ENCODE data around the gene RIC8B.

RIC8B gene

GRCh38 chr12:106764738-106765137 lies 9.7 kb upstream of the RIC8B start:
- TF ChIP-seq CTCF (IDR thresholded peaks at IDR 0.05; ENCODE audit: low read length), result no peak
- TF ChIP-seq EZH2 (optimal IDR thresholded peaks at IDR 0.05; ENCODE audit: low read depth, low read length), result no peak
- no peak for TF ChIP-seq EZH2phosphoT487 (IDR thresholded peaks at IDR 0.05; ENCODE audit: low read length)
- DNase-seq, result no peak
- no peaks in the 10 kb centered on the region for H4K20me1 ChIP-seq (ENCODE audit: insufficient read depth, low read length)
- no peak overlapping the region for H3K4me2 ChIP-seq (ENCODE audit: low read depth, low read length)
- H3K9ac ChIP-seq (ENCODE audit: low read length), result no peak overlapping the region
- H3K79me2 ChIP-seq (ENCODE audit: low read length), result no peaks in the 10 kb centered on the region
- H3K27me3 ChIP-seq (replicated peaks; ENCODE audit: insufficient read depth, low read length), result no peaks in the 10 kb centered on the region
- no peaks in the 10 kb centered on the region for H3K9me3 ChIP-seq (replicated peaks; ENCODE audit: insufficient read depth, low read length)
- H3K27ac ChIP-seq (ENCODE audit: low read length), result no peak overlapping the region
- peaks cover 10% of the 10 kb centered on the region for H3K4me1 ChIP-seq (ENCODE audit: low read length)
- H3K4me3 ChIP-seq (ENCODE audit: low read length), result no peak overlapping the region
- H3K9me2 ChIP-seq (replicated peaks; ENCODE audit: insufficient read depth, low read length), result no peaks in the 10 kb centered on the region
- no peak overlapping the region for H2AFZ ChIP-seq (ENCODE audit: low read length)
- no peaks in the 10 kb centered on the region for H3K36me3 ChIP-seq (replicated peaks; ENCODE audit: insufficient read depth, low read length)
- H3F3A ChIP-seq (ENCODE audit: insufficient read depth, low read length), result peaks cover 14% of the 10 kb centered on the region

GRCh38 chr12:106766393-106766826 lies 8.1 kb upstream of the RIC8B start:
- Histone ChIP-seq H3K9me2 (replicated peaks; ENCODE audit: insufficient read depth, low read length) (no peaks in the 10 kb centered on the region), H3K9ac (ENCODE audit: low read length) (no peak overlapping the region), H3K27me3 (replicated peaks; ENCODE audit: insufficient read depth, low read length) (no peaks in the 10 kb centered on the region), H3K4me2 (ENCODE audit: low read depth, low read length) (no peak overlapping the region), H3K36me3 (replicated peaks; ENCODE audit: insufficient read depth, low read length) (no peaks in the 10 kb centered on the region), H4K20me1 (ENCODE audit: insufficient read depth, low read length) (no peaks in the 10 kb centered on the region), H3K27ac (ENCODE audit: low read length) (no peak overlapping the region), H3F3A (ENCODE audit: insufficient read depth, low read length) (no peaks in the 10 kb centered on the region), H3K4me1 (ENCODE audit: low read length) (no peaks in the 10 kb centered on the region), H3K79me2 (ENCODE audit: low read length) (no peaks in the 10 kb centered on the region), H2AFZ (ENCODE audit: low read length) (no peak overlapping the region), H3K9me3 (replicated peaks; ENCODE audit: insufficient read depth, low read length) (no peaks in the 10 kb centered on the region), H3K4me3 (ENCODE audit: low read length) (no peak overlapping the region)
- TF ChIP-seq EZH2phosphoT487 (IDR thresholded peaks at IDR 0.05; ENCODE audit: low read length) (no peak), CTCF (IDR thresholded peaks at IDR 0.05; ENCODE audit: low read length) (no peak), EZH2 (optimal IDR thresholded peaks at IDR 0.05; ENCODE audit: low read depth, low read length) (no peak)
- DNase-seq, result no peak

GRCh38 chr12:106767206-106767605 lies 7.3 kb upstream of the RIC8B start:
- Histone ChIP-seq H3K4me2 (ENCODE audit: low read depth, low read length) (no peak overlapping the region), H3K4me3 (ENCODE audit: low read length) (no peak overlapping the region), H3K36me3 (replicated peaks; ENCODE audit: insufficient read depth, low read length) (no peaks in the 10 kb centered on the region), H3K9me2 (replicated peaks; ENCODE audit: insufficient read depth, low read length) (no peaks in the 10 kb centered on the region), H3F3A (ENCODE audit: insufficient read depth, low read length) (no peaks in the 10 kb centered on the region), H3K27me3 (replicated peaks; ENCODE audit: insufficient read depth, low read length) (no peaks in the 10 kb centered on the region), H4K20me1 (ENCODE audit: insufficient read depth, low read length) (no peaks in the 10 kb centered on the region), H3K27ac (ENCODE audit: low read length) (no peak overlapping the region), H2AFZ (ENCODE audit: low read length) (no peak overlapping the region), H3K9me3 (replicated peaks; ENCODE audit: insufficient read depth, low read length) (no peaks in the 10 kb centered on the region), H3K9ac (ENCODE audit: low read length) (no peak overlapping the region), H3K79me2 (ENCODE audit: low read length) (no peaks in the 10 kb centered on the region), H3K4me1 (ENCODE audit: low read length) (no peaks in the 10 kb centered on the region)
- DNase-seq, result no peak
- TF ChIP-seq CTCF (IDR thresholded peaks at IDR 0.05; ENCODE audit: low read length), result no peak
- TF ChIP-seq EZH2phosphoT487 (IDR thresholded peaks at IDR 0.05; ENCODE audit: low read length), result no peak
- TF ChIP-seq EZH2 (optimal IDR thresholded peaks at IDR 0.05; ENCODE audit: low read depth, low read length), result no peak

All from MM.1S (cell line).